ENCODE measurements around the gene UNC13D. TPM values are rescaled to one million over a fixed set of nuclear protein-coding genes. Genes with fewer than 3 reads are reported as not detected.
A peak's percentile ranks its signal among the peaks of the same experiment; 100 is the strongest.

UNC13D gene
- total RNA-seq, 4 donors from 2014 or later: 5.9 to 10.0 (median 9.0) TPM

DNA sequence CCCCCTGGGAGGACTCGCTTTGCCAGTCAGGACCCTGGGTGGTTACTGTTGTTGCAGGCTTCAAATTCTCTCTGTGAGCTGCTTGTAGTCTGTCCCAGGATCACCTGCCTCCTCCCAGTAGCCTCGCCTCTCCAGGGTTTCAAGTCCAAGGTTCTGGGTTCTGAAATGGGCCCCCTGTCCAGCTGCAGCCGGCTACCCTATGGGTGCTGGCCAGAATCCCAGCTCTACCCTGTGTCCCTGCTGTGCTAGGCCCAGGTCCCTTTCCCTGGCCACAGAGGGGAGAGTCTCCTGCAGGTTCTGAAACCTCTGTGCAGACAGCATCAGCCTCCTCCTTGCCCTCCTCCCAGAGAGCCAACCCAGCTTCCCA lies 21.4 kb downstream of the UNC13D start:
- peaks cover 34 to 88% (median 81%) of the 10 kb centered on the region in 4 donors for H3K36me3 ChIP-seq
- 90% methylated on average over 3 of the region's 3 CpGs for WGBS
- H3K4me1 ChIP-seq: peaks cover 18 to 37% (median 25%) of the 10 kb centered on the region in 4 donors
- DNase-seq (ENCODE audit: extremely low spot score): no peak
- intact Hi-C loops (cut with DNase I): loop anchor here (10.0 kb wide), 1 partner anchor 58 kb away; the partner anchor contains the start of gene GALK1
- no peaks in the 10 kb centered on the region for H3K9me3 ChIP-seq
- peak overlapping the region in 1 of 4 donors; percentile 45 for H3K27ac ChIP-seq (replicated peaks in 1 of 4)
- no peaks in the 10 kb centered on the region for H3K27me3 ChIP-seq
- TF ChIP-seq, protein P1, sequence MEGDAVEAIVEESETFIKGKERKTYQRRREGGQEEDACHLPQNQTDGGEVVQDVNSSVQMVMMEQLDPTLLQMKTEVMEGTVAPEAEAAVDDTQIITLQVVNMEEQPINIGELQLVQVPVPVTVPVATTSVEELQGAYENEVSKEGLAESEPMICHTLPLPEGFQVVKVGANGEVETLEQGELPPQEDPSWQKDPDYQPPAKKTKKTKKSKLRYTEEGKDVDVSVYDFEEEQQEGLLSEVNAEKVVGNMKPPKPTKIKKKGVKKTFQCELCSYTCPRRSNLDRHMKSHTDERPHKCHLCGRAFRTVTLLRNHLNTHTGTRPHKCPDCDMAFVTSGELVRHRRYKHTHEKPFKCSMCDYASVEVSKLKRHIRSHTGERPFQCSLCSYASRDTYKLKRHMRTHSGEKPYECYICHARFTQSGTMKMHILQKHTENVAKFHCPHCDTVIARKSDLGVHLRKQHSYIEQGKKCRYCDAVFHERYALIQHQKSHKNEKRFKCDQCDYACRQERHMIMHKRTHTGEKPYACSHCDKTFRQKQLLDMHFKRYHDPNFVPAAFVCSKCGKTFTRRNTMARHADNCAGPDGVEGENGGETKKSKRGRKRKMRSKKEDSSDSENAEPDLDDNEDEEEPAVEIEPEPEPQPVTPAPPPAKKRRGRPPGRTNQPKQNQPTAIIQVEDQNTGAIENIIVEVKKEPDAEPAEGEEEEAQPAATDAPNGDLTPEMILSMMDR (IDR thresholded peaks at IDR 0.05): no peak
- no peak for TF ChIP-seq POLR2A (IDR thresholded peaks at IDR 0.05; ENCODE audit: low read depth)
- no peak for TF ChIP-seq POLR2AphosphoS5 (IDR thresholded peaks at IDR 0.05)
- no peak for TF ChIP-seq EP300 (IDR thresholded peaks at IDR 0.05)
- no peak overlapping the region for H3K4me3 ChIP-seq

DNA sequence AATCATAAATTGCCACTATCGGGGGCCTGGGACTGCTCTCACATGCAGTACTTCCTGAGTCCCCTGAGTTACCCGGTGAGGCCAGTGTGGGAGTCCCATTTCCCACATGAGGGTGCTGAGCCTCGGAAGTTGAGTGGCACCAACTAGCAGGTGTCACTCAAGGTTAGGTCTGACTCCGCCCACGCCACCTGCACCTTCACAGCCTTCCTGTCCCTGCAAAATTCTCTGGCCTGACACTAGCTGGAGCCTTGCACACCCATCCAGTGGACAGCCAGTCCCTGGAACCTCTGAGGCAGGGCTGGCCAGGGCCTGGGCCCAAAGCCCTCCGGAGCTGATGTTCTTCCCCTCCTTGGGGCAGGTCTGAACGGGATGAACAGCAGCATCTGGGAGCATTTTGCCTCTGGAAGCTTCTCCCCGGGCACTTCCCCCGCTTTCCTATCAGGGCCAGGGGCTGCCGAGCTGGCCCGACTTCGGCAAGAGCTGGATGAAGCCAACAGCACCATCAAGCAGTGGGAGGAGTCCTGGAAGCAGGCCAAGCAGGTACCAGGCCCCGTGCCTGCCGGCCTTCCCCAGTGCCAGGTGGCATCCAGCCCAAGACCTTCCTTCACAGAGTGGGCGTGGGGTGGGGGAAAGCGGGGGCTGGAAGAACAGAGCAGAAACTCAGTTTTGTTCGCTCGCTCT lies 21.9 kb downstream of the UNC13D start:
- Histone ChIP-seq H3K4me1 (peaks cover 13 to 31% (median 20%) of the 10 kb centered on the region in 4 donors), H3K4me3 (no peak overlapping the region), H3K27me3 (no peaks in the 10 kb centered on the region), H3K9me3 (no peaks in the 10 kb centered on the region), H3K27ac (replicated peaks in 1 of 4) (peak overlapping the region in 1 of 4 donors; percentile 45), H3K36me3 (peaks cover 39 to 93% (median 87%) of the 10 kb centered on the region in 4 donors)
- intact Hi-C loops (cut with DNase I): loop anchor here (10.0 kb wide), 1 partner anchor 57 kb away; the partner anchor contains the start of gene GALK1
- no peak for DNase-seq (ENCODE audit: extremely low spot score)
- WGBS: 65% methylated on average over 10 of the region's 18 CpGs
- TF ChIP-seq POLR2A (IDR thresholded peaks at IDR 0.05; ENCODE audit: low read depth) (no peak), POLR2AphosphoS5 (IDR thresholded peaks at IDR 0.05) (no peak), EP300 (IDR thresholded peaks at IDR 0.05) (no peak)
- TF ChIP-seq, protein P1 (IDR thresholded peaks at IDR 0.05): no peak

DNA sequence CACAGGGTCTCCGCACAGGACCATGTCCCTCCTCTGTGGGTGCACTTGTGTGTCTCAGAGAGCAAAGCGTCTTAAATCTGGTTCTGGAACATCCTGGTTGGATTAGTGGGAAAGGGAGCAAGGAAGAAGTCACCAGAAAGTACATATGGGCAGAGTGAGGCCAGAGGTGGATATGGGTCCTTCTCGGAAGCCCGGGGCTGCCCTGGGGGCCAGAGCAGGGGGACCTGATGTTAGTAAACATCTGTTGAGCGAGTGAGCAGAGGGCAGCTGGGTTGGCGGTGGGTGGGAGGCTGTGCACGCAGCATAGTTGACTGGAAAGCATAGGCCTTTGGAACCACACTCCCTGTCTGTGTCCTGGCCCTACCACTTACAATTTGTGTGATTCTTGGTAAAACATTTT lies 22.7 kb downstream of the UNC13D start:
- Histone ChIP-seq H3K4me1 (peaks cover 8 to 24% (median 13%) of the 10 kb centered on the region in 4 donors), H3K27me3 (no peaks in the 10 kb centered on the region), H3K27ac (replicated peaks in 1 of 4) (peak overlapping the region in 1 of 4 donors; percentile 15), H3K4me3 (no peak overlapping the region), H3K36me3 (peaks cover 40 to 100% (median 93%) of the 10 kb centered on the region in 4 donors), H3K9me3 (no peaks in the 10 kb centered on the region)
- DNase-seq (ENCODE audit: extremely low spot score): no peak
- intact Hi-C loops (cut with DNase I): loop anchor here (10.0 kb wide), 1 partner anchor 57 kb away; the partner anchor contains the start of gene GALK1
- no peak for TF ChIP-seq EP300 (IDR thresholded peaks at IDR 0.05)
- no peak for TF ChIP-seq POLR2AphosphoS5 (IDR thresholded peaks at IDR 0.05)
- TF ChIP-seq, protein P1 (IDR thresholded peaks at IDR 0.05): no peak
- TF ChIP-seq POLR2A (IDR thresholded peaks at IDR 0.05; ENCODE audit: low read depth): no peak
- 91% methylated on average over 7 of the region's 7 CpGs for WGBS

DNA sequence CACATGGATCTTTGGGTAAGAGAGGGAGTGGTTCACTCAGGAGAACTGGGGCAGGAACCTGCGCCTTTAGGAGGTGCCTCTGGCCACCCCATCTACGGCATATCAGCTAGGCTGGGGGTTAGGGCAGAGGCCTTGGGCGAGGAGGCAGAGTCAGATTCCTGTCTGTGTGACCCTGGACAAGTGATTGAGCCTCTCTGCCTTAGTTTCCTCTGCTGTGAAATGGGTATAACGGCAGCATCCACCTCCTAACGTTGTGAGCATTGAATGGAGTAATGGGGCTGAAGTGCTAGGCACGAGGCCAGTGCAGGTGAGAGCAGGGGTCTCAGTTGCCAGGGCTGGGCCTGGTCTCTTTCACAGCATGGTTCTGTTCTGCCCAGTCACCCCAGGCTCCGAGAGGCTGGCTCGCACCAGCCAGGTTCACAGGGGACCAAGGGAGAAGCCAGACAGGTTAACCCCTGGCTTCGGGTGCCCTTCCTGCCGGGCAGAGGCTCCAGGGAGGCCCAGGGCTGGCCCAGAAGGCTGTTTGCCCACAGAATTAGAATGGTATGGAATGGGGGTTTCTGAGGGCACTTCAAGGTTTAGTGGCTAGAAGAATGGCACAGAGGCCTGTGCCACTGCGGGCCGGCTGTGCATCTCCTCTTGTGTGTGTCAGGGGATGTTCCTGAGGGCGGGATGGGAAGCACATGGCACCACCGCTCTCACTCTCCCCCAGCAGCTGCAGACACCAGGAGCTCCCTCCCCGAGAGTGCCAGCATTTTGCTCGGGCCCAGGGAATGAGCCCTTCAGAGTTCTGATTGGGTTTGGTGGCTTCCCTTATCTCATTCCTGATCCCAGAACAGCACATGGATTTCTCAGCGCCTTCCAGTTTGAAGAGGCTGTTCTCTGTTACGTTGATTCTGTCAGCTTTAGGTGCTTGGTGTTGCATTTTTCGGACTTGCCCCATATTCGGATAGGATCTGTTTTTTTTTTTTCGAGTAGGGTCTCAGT lies 23.8 kb downstream of the UNC13D start:
- intact Hi-C loops (cut with DNase I): loop anchor here (10.0 kb wide), 1 partner anchor 56 kb away; the partner anchor contains the start of gene GALK1
- Histone ChIP-seq H3K4me1 (peaks cover 8 to 22% (median 12%) of the 10 kb centered on the region in 4 donors), H3K9me3 (no peaks in the 10 kb centered on the region), H3K4me3 (no peak overlapping the region), H3K27me3 (no peaks in the 10 kb centered on the region), H3K36me3 (peaks cover 40 to 99% (median 96%) of the 10 kb centered on the region in 4 donors), H3K27ac (replicated peaks in 1 of 4) (no peak overlapping the region)
- TF ChIP-seq, protein P1 (IDR thresholded peaks at IDR 0.05): no peak
- TF ChIP-seq POLR2AphosphoS5 (IDR thresholded peaks at IDR 0.05) (no peak), POLR2A (IDR thresholded peaks at IDR 0.05; ENCODE audit: low read depth) (no peak), EP300 (IDR thresholded peaks at IDR 0.05) (no peak)
- 81% methylated on average over 13 of the region's 21 CpGs for WGBS
- no peak for DNase-seq (ENCODE audit: extremely low spot score)

Data from esophagus muscularis mucosa (tissue), 4 donors.